NCI-H2081 (cell line): ENCODE results near the gene GHITM.
"Not testable (repeated sequence)": the region's sequence is repeated elsewhere in the genome, so short reads cannot be mapped to it uniquely, and the experiment has no call there.

ENCODE experiments used
- DNase-seq, 2 experiments: peaks; one replicate each; lab custom pipeline; 2025; lab: John Stamatoyannopoulos, UW

The GHITM gene

GRCh38 chr10:84176836-84177474 lies 37.6 kb downstream of the GHITM start:
- DNase-seq: no peak

- DNase-seq: no peak
Measured at GRCh38 chr10:84177541-84178141, 38.3 kb downstream of the GHITM start.

GRCh38 chr10:84178160-84178609 lies 38.9 kb downstream of the GHITM start:
- DNase-seq: no peak

DNA sequence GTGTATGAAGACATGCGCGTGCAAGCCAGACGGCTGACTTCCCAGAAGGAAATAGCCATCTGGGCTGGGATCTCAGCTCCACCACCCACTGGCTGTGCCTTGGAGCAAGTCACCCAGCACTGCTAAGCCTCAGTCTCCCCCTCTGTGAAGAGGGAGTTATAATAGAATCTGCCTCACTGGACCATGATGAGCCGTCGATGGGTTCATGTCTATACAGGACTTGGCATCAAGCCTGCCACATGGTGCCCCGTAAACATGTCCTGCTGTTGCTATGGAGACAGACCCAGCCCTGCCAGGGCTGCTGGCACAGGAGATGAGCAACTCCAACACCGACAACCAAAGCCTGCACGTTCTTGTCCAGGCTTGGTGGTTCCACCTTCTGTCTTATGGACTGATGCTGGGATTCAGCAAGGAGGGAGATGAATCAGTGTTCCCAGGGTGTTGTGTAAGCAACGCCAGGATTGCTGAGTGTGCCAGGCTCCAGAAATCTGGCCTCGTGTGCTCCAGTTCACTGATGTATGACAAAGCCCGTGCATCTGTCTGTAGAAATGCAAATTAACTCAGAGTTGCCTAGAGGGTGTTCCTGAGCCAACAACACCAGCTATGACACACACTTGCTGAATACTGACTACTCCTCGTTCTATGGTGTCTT lies 39.9 kb downstream of the GHITM start:
- peak in 1 of 2 experiments; percentile 65 for DNase-seq

DNA sequence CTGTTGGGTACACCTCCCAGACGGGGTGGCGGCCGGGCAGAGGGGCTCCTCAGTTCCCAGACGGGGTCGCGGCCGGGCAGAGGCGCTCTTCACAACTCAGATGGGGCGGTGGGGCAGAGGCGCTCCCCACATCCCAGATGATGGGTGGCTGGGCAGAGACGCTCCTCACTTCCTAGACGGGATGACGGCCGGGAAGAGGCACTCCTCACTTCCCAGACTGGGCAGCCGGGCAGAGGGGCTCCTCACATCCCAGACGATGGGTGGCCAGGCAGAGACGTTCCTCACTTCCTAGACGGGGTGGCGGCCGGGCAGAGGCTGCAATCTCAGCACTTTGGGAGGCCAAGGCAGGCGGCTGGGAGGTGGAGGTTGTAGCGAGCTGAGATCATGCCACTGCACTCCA lies 41.1 kb downstream of the GHITM start:
- DNase-seq: not testable (repeated sequence)

GRCh38 chr10:84181631-84182030 lies 42.3 kb downstream of the GHITM start:
- no peak for DNase-seq

DNA sequence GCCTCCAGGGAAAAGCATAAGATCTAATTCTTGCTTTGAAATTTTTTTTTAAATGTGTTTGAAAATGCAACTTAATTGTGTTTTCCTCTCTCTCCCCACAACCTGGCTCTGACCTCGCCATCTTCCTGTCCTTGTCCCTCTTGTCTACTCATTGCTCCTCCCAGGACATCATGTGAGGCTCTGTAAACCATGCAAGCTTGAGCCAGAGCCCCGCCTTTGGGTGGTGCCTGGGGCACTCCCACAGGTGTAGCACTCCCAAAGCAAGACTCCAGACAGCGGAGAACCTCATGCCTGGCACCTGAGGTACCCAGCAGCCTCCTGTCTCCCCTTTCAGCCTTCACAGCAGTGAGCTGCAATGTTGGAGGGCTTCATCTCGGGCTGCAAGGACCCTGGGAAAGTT lies 45.2 kb downstream of the GHITM start:
- no peak for DNase-seq

DNA sequence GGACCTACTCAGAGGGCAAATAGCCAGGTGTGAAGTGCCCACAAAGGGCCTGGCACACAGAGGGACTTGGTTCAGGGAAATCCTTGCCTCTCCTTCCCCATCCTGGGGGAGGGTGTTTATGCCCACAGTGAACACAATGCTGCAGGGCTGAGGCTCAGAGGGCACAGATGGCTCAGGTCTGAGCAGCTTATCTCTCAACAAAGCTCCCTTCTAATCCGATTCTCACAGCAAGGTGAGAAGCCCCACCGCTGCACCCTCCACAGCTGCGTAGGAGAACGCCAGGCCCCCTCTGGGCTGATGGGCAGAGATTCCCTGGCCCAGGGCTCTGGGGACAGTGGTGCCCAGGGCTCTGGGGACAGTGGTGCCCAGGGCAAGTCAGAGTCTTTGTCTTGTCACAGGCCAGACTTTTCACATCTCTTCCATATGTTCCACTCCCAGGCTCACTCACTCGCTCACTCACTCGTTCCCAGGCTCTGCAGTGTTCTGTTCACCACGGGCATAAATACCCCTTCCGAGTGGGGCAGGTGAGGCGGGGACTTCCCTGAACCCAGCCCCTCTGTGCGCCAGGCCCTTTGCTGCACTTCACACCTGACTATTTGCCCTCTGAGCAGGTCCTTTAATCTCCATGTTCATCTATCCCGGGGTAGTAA lies 46.3 kb downstream of the GHITM start:
- DNase-seq: no peak

DNA sequence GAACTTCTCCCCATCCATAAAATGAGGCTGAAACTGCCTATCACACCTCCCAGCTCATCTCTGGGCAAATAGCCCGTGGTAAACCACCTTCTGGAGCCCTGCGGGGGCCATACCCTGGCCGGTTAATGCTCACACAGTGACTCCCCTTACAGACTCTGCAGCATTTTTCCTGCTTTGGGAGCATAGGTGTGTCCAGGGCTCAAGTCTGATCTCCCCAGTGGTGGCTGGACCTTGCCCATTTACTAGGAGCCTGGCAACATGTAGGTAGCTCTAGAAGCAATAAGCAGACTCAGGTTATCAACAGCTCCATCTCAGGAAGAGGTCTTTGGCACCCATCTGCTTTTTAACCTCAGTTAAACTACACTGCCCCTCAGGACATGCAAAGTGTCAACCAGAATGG lies 49.5 kb downstream of the GHITM start:
- DNase-seq: no peak

- DNase-seq: no peak
Measured at GRCh38 chr10:84190621-84191020, 51.3 kb downstream of the GHITM start.

DNA sequence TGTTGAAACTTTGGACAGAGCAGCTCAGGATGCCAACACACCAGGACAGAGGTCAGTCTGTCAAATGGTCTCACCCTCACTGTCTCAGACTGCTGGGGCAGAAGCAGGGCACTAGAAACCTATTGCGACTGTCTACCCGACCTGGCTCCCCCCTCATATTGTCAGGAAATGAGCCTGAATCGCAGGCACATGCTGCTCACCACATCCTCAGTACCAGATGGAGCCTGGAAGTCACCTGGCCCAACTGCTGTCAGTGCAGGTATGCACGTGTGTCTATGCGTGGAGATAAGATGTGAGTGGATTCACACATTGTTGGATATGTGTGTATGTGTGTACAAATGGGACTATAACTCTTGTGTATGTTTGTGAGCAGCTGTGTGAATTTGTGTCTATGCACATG lies 51.8 kb downstream of the GHITM start:
- no peak for DNase-seq

GRCh38 chr10:84193327-84193726 lies 54.0 kb downstream of the GHITM start:
- no peak for DNase-seq

- DNase-seq: no peak
Measured at GRCh38 chr10:84193846-84194423, 54.6 kb downstream of the GHITM start.

GRCh38 chr10:84194424-84195043 lies 55.2 kb downstream of the GHITM start, which contains the start of gene CDHR1:
TSS of gene CDHR1 (plus strand) at chr10:84194537. CDS start at chr10:84194761, 224 bp downstream.
- DNase-seq: peak in 1 of 2 experiments; percentile 21

- no peak for DNase-seq
Measured at GRCh38 chr10:84195044-84195830, 55.9 kb downstream of the GHITM start.

- peak in 1 of 2 experiments; percentile 53 for DNase-seq
Measured at GRCh38 chr10:84196083-84196482, 56.8 kb downstream of the GHITM start.

DNA sequence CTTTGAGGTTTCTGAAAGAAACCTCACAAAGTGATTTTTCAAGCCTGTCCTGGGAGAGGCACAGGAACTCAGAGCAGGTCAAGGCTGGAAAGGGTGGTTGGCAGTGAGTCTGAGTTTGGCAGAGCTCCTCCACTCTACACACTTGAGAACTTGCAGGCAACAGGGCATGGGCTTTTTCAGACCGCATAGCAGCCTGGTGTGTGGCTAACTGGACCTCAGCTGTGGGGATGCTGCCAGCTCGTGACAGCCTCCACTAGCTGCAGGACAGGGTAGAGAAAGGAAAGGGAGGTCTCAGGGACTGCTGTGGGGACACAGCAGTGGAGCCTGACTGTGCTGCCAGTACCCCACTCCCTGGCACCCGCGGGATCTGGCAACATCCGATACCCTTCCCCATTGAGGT lies 57.6 kb downstream of the GHITM start:
- DNase-seq: no peak

DNA sequence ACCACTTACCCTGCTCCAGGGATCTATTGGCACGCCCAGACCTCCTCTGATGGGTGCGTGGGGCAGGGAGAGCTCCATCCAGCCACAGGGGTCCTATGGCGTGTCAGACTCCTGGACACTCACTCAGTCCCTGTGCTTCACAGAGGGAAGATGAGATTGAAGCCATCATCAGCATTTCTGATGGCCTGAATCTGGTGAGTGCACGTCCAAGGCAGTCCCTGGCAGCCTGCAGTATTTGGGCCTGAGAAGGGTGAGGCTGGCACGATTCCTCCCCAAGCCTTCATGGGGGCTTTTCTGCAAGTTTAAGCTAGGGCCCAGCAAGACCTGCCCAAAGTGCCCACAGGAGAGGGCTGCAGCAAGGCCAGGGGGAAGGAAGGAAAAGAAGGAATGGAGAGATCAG lies 58.3 kb downstream of the GHITM start:
- DNase-seq: no peak

- DNase-seq: no peak
Measured at GRCh38 chr10:84198206-84198915, 59.1 kb downstream of the GHITM start.

DNA sequence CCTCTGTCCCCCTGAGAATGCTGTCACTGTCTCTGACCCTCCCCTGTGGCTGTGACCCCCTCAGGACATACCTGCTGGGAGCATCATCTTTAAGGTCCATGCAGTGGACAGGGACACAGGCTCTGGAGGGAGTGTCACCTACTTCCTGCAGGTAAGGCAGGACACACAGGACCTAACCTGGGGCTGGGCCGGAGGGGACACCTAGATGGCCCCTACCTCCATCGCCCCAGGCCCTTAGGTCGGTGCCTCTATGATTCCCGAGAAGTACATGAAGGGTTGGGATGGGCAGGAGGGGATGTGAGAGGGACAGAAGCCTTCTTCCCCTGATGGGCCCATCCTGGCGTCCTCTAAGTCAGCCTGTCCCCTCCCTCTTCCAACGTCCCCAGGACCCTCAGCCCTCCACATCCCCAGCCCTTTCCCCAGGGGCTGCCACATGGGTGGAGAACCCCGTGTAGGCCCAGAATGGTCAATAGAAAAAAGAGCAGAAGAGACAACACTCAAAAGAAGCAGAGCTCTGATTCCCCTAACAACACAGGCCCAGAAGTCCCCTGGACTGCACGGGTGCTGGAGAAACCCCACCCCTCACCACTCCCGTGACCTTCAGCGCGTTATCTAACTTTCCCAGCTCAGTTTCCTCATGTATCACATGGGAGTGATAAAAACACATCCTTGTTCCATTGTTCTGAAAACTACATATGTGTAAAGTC lies 61.4 kb downstream of the GHITM start:
- no peak for DNase-seq
